OCI-LY7 (cell line): ENCODE data around the gene CDH15. TPM values are rescaled to one million over a fixed set of nuclear protein-coding genes. Genes with fewer than 3 reads are reported as not detected.

Experiments
- BruUV-seq: library from RNA; stranded (reverse); fragments of 400-500 nt; replicated peaks from 2 replicates; lab custom pipeline; 2021; lab: Mats Ljungman, UMichigan
- CTCF ChIA-PET: fragments of 300-600 bp; sonication (Branson Sonifier 250); formaldehyde crosslinking; loops from one replicate; lab custom pipeline; 2022; ENCODE audit warnings: antibody characterized with exemption; ENCODE audit not compliant: unreplicated experiment; lab: Charles Lee
- POLR2A ChIA-PET: fragments of 300-600 bp; sonication (Branson Sonifier 250); formaldehyde crosslinking; loops from one replicate; lab custom pipeline; 2022; ENCODE audit warnings: antibody characterized with exemption; lab: Charles Lee
- DNase-seq: peaks from one replicate; pipeline ENCODE4 v3.0.0-alpha.2; 2015; ENCODE audit warnings: low spot score
- H2AFZ ChIP-seq: fragments of 200-600 bp; sonication (generic), shearing (Covaris generic); 2 replicates; pipeline ENCODE4 v1.6.1; 2014; ENCODE audit warnings: mild to moderate bottlenecking, antibody characterized with exemption, low read length, moderate library complexity
- H3K27ac ChIP-seq: fragments of 200-600 bp; sonication (generic); 2 replicates; pipeline ENCODE4 v1.5.1; 2014; ENCODE audit warnings: mixed run types, low read depth, mild to moderate bottlenecking, moderate library complexity, low read length, inconsistent platforms; ENCODE audit not compliant: poor library complexity, severe bottlenecking
- H3K36me3 ChIP-seq: fragments of 200-600 bp; sonication (generic); 2 replicates; pipeline ENCODE4 v1.6.1; 2014; ENCODE audit warnings: mild to moderate bottlenecking, antibody characterized with exemption, low read length, moderate library complexity, mixed read lengths; ENCODE audit not compliant: insufficient read depth
- H3K4me1 ChIP-seq: fragments of 200-600 bp; sonication (generic); 2 replicates; pipeline ENCODE4 v1.5.1; 2014; ENCODE audit warnings: mild to moderate bottlenecking, low read length; ENCODE audit not compliant: insufficient read depth, poor library complexity, severe bottlenecking
- H3K4me2 ChIP-seq: fragments of 200-600 bp; sonication (generic); 2 replicates; pipeline ENCODE4 v1.6.1; 2014; ENCODE audit warnings: mild to moderate bottlenecking, low read length
- H3K4me3 ChIP-seq: fragments of 200-600 bp; sonication (generic); 2 replicates; pipeline ENCODE4 v1.5.1; 2014; ENCODE audit warnings: mild to moderate bottlenecking, low read depth, low read length; ENCODE audit not compliant: poor library complexity, severe bottlenecking
- H3K79me2 ChIP-seq: fragments of 200-600 bp; sonication (generic); 2 replicates; pipeline ENCODE4 v1.6.1; 2016; ENCODE audit warnings: low read depth, mild to moderate bottlenecking, low read length, moderate library complexity, mixed read lengths; ENCODE audit not compliant: insufficient read depth
- H3K9me2 ChIP-seq: fragments of 200-600 bp; sonication (generic); 2 replicates; pipeline ENCODE4 v1.6.1; 2016; ENCODE audit warnings: mild to moderate bottlenecking, low read length, mixed read lengths; ENCODE audit not compliant: insufficient read depth
- H3K9me3 ChIP-seq: fragments of 200-600 bp; sonication (generic); 2 replicates; pipeline ENCODE4 v1.6.1; 2014; ENCODE audit warnings: mild to moderate bottlenecking, mixed run types, low read length, mixed read lengths
- H4K20me1 ChIP-seq: fragments of 200-600 bp; sonication (generic); 2 replicates; pipeline ENCODE4 v1.6.1; 2014; ENCODE audit warnings: mild to moderate bottlenecking, antibody characterized with exemption, low read length, moderate library complexity, mixed read lengths; ENCODE audit not compliant: insufficient read depth
- EZH2phosphoT487 ChIP-seq: fragments of 200-600 bp; sonication (generic); IDR thresholded peaks from 2 replicates; pipeline ENCODE4 v1.6.1; 2018; ENCODE audit warnings: low read depth, borderline replicate concordance, mild to moderate bottlenecking, mixed run types, antibody characterized with exemption, low read length, moderate library complexity, mixed read lengths
- intact Hi-C: fragments of 100-400 bp; cut with micrococcal nuclease; formaldehyde crosslinking; loops from one replicate; pipeline ENCODE4 v1.10.0; 2022; ENCODE audit not compliant: unreplicated experiment
- total RNA-seq, 2 experiments: library from RNA; depleted of rRNA in 1 of 2; stranded (reverse); fragments of >200 nt in 1 of 2; shearing (Covaris generic) in 1 of 2; gene quantifications; 2 replicates each; pipeline ENCODE4 v1.2.3, GENCODE V29; 2014 to 2022
- TF ChIP-seq, protein P1 (sequence below): fragments of 200-600 bp; sonication (generic); conservative IDR thresholded peaks from 2 replicates; pipeline ENCODE4 v1.5.1; 2014; ENCODE audit warnings: mild to moderate bottlenecking, antibody characterized with exemption, low read length, moderate library complexity, mixed read lengths

CDH15 gene
- total RNA-seq, 2 experiments from 2014 or later: not detected

DNA sequence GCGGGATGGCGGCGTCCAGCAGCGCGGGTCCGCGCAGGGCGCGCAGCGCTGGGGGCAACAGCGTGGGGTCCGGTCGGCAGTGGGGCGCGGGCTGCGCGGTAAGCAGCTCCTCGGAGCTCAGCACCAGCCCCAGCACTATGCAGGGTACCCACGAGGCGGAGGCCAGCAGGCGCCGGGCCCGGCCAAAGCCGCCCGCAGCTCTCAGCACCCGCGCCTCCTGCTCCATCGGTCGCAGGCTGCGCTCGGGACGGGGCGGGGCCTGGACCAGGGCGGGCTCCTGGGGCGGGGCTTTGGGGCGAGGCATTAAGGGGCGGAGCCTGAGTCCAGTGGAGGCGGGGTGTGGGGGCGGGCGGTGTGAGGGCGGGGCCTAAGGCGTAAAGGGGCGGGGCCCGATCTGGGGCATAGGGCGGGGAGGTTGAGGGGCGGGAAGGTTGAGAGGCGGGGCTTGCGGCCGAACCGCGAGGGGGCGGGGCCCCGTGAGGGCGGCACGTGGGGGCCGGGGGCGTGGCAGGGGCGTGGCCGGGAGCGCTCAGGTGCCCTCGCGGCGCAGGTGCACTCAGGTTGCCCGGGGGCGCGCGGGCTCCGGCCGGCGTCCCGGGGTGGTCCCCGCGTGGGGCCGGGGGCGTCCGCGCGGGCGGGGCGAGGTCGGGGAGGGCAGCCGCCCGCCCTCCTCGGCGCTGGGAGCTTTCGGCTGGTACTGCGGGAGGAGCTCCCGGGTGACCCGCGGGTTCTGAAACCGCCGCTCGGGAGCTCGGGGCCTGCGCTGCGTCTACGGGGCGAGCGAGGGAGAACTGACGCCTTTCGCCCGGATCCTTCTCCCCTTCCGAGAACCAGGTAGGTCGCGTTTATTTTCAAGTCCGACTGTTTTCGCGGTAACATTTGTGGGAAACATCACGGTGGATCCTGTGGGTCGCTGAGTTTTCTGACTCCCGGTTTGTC, 30.2 kb downstream of the CDH15 start:
- no peak overlapping the region for H3K27ac ChIP-seq
- H3K79me2 ChIP-seq: no peaks in the 10 kb centered on the region
- no peak overlapping the region for H2AFZ ChIP-seq
- H3K4me1 ChIP-seq: no peaks in the 10 kb centered on the region
- no peak overlapping the region for H3K4me3 ChIP-seq
- no TSS peak for BruUV-seq
- no peaks in the 10 kb centered on the region for H4K20me1 ChIP-seq
- TF ChIP-seq EZH2phosphoT487: no peak
- no peaks in the 10 kb centered on the region for H3K36me3 ChIP-seq
- intact Hi-C loops: no loop called here
- DNase-seq: peak; percentile 71
- H3K9me2 ChIP-seq: no peaks in the 10 kb centered on the region
- ChIA-PET POLR2A (no interaction called here), CTCF (no interaction called here)
- no peaks in the 10 kb centered on the region for H3K9me3 ChIP-seq
- no peak overlapping the region for H3K4me2 ChIP-seq

DNA sequence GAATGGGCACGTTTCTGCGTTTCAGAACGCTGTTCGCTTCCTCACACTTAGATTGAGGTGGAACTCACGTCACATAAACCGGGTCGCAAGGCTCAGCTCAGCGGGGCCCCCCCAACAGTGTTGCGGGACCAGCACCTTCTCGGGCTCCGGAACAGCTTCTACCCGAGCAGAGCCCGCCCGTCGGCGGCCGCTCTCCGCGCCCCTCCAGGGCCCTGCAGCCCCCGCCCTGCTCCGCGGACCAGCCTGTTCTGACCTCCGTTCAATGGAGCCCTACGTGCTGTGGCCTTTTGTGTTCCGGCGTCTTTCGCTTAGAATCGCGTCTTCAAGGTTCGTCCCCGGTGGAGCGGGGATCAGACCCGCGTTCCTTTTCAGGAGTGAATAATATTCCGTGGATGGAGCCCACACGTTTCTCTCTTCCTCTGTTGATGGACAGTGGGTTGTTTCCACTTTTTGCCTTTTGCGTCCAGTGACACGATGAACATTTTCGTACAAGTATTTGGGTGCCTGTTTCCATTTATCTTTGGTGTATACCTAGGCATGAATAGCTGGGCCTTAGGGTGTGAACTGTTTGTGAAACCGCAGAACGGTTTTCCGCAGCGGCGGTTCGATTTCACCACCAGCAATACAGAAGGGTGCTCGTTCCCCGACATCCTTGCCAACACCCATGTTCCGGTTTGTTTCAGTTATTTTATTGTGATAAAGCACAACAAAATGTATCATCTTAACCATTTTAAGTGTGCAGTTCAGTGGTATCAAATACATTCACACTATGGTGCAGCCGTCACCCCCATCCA, 31.1 kb downstream of the CDH15 start:
- intact Hi-C loops: no loop called here
- Histone ChIP-seq H3K36me3 (no peaks in the 10 kb centered on the region), H2AFZ (no peak overlapping the region), H3K4me1 (no peaks in the 10 kb centered on the region), H3K4me3 (no peak overlapping the region), H3K4me2 (no peak overlapping the region), H3K9me3 (no peaks in the 10 kb centered on the region), H4K20me1 (no peaks in the 10 kb centered on the region), H3K79me2 (no peaks in the 10 kb centered on the region), H3K27ac (no peak overlapping the region), H3K9me2 (no peaks in the 10 kb centered on the region)
- CTCF ChIA-PET: no interaction called here
- BruUV-seq: no TSS peak
- no peak for DNase-seq
- TF ChIP-seq, protein P1, sequence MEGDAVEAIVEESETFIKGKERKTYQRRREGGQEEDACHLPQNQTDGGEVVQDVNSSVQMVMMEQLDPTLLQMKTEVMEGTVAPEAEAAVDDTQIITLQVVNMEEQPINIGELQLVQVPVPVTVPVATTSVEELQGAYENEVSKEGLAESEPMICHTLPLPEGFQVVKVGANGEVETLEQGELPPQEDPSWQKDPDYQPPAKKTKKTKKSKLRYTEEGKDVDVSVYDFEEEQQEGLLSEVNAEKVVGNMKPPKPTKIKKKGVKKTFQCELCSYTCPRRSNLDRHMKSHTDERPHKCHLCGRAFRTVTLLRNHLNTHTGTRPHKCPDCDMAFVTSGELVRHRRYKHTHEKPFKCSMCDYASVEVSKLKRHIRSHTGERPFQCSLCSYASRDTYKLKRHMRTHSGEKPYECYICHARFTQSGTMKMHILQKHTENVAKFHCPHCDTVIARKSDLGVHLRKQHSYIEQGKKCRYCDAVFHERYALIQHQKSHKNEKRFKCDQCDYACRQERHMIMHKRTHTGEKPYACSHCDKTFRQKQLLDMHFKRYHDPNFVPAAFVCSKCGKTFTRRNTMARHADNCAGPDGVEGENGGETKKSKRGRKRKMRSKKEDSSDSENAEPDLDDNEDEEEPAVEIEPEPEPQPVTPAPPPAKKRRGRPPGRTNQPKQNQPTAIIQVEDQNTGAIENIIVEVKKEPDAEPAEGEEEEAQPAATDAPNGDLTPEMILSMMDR: no peak
- no peak for TF ChIP-seq EZH2phosphoT487
- POLR2A ChIA-PET: interaction anchor here (0.6 kb wide), 1 partner anchor 38 kb away, joined by 4 read pairs; no protein-coding TSS in a partner anchor

DNA sequence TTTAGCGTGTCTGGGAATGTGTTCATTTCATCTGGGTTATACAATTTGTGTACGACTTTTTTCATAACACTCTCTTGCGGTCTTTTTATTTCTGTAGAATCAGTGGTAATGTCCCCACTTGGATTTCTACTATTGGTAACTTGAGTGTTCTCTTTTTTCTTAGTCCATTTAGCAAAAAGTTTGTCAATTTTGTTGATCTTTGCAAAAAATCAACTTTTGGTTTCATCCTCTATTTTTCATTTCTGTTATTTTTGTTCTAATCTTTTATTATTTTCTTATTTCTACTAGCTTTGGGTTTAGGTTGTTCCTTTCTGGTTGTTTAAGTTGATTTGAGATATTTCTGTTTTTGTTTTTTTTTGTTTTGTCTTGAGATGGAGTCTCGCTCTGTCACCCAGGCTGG, 36.4 kb downstream of the CDH15 start:
- H3K27ac ChIP-seq: no peak overlapping the region
- DNase-seq: no peak
- ChIA-PET CTCF (no interaction called here), POLR2A (no interaction called here)
- no TSS peak for BruUV-seq
- no peak overlapping the region for H3K4me3 ChIP-seq
- no peak overlapping the region for H2AFZ ChIP-seq
- no peaks in the 10 kb centered on the region for H4K20me1 ChIP-seq
- no peak overlapping the region for H3K4me2 ChIP-seq
- no peaks in the 10 kb centered on the region for H3K36me3 ChIP-seq
- H3K79me2 ChIP-seq: no peaks in the 10 kb centered on the region
- no peaks in the 10 kb centered on the region for H3K9me2 ChIP-seq
- no peaks in the 10 kb centered on the region for H3K9me3 ChIP-seq
- H3K4me1 ChIP-seq: peaks cover 7% of the 10 kb centered on the region
- intact Hi-C loops: no loop called here
- no peak for TF ChIP-seq EZH2phosphoT487
- TF ChIP-seq, protein P1: no peak
